GOT3 (cell line): ENCODE results near the gene TAB2.

Source experiments
- DNase-seq: peaks from one replicate; lab custom pipeline; 2025; ENCODE audit warnings: mixed read lengths; lab: John Stamatoyannopoulos, UW

The TAB2 gene

GRCh38 chr6:149317644-149318571 is at the start of gene TAB2:
TSS of gene TAB2 (plus strand) at chr6:149317712. CDS start at chr6:149369998, 52,286 bp downstream.
- no peak for DNase-seq

- DNase-seq: no peak
These were observed 49.4 kb upstream of the TAB2 start for GRCh38 chr6:149268146-149268545.

- no peak for DNase-seq
These were observed 48.7 kb upstream of the TAB2 start for GRCh38 chr6:149268768-149269167.

GRCh38 chr6:149270616-149271015 is 46.9 kb upstream of the TAB2 start:
- no peak for DNase-seq

- DNase-seq: no peak
These were observed 45.9 kb upstream of the TAB2 start for GRCh38 chr6:149271348-149272340.

- DNase-seq: no peak
These were observed 44.2 kb upstream of the TAB2 start for GRCh38 chr6:149273318-149273717.

- DNase-seq: no peak
These were observed 41.9 kb upstream of the TAB2 start for GRCh38 chr6:149275621-149276020.

- DNase-seq: no peak
These were observed 39.9 kb upstream of the TAB2 start for GRCh38 chr6:149277621-149278020.

- DNase-seq: no peak
These were observed 38.5 kb upstream of the TAB2 start for GRCh38 chr6:149278997-149279396.

GRCh38 chr6:149284904-149285303 is 32.6 kb upstream of the TAB2 start:
- no peak for DNase-seq

- no peak for DNase-seq
These were observed 31.9 kb upstream of the TAB2 start for GRCh38 chr6:149285626-149286025.

GRCh38 chr6:149286905-149287304 is 30.6 kb upstream of the TAB2 start:
- no peak for DNase-seq

- DNase-seq: no peak
These were observed 28.2 kb upstream of the TAB2 start for GRCh38 chr6:149289192-149289781.

- no peak for DNase-seq
These were observed 27.5 kb upstream of the TAB2 start for GRCh38 chr6:149289966-149290365.

GRCh38 chr6:149293244-149293643 is 24.3 kb upstream of the TAB2 start:
- no peak for DNase-seq

- DNase-seq: no peak
These were observed 16.9 kb upstream of the TAB2 start for GRCh38 chr6:149300563-149300962.

- no peak for DNase-seq
These were observed 14.8 kb upstream of the TAB2 start for GRCh38 chr6:149302723-149303122.

GRCh38 chr6:149303468-149303867 is 14.0 kb upstream of the TAB2 start:
- DNase-seq: no peak

- DNase-seq: no peak
These were observed 12.1 kb upstream of the TAB2 start for GRCh38 chr6:149305372-149305771.

- DNase-seq: no peak
These were observed 10.5 kb upstream of the TAB2 start for GRCh38 chr6:149306967-149307366.

GRCh38 chr6:149311293-149311692 is 6.2 kb upstream of the TAB2 start:
- no peak for DNase-seq

GRCh38 chr6:149311766-149312165 is 5.7 kb upstream of the TAB2 start:
- DNase-seq: no peak
